GM21723 (cell line): ENCODE results near the gene WBP1.
A peak's percentile ranks its signal among the peaks of the same experiment; 100 is the strongest.
"Not testable (repeated sequence)": the region's sequence is repeated elsewhere in the genome, so short reads cannot be mapped to it uniquely, and the experiment has no call there.

Experiments
- ATAC-seq: cut with Tn5 transposase; IDR thresholded peaks from one replicate; pipeline ENCODE4 v1.9.1; 2021; ENCODE audit warnings: mild to moderate bottlenecking, moderate library complexity; ENCODE audit not compliant: unreplicated experiment

WBP1 gene

DNA sequence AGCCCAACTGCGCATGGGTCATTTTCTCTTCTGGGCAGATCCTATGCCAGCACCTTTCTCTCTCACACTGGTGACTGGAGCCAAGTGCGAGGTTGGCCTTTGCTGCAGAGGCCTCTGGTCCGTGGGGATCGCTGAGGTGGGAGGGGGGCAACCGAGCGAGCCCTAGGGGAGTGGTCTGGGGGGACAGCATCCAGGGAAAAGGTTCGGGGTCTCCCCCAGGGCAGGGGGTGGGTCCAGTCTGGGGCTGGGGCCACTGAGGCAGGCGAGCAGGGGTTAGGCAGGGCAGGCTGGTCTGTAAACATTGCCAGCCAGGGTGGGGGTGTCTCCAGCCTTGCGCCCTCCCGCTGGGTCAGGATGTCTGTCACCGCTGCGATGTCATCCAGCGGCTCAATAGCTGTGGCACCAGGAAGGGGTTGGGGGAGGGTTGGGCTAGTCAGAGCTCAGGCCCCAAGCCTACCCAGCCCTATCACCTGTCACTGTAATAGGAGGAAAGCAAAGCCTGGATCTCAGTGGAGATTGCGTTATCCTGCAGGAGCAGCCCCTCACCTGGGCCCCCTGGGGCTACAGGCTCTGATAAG, 32.0 kb upstream of the WBP1 start:
- no peak for ATAC-seq

GRCh38 chr2:74427551-74427950, 30.7 kb upstream of the WBP1 start:
- ATAC-seq, result no peak

DNA sequence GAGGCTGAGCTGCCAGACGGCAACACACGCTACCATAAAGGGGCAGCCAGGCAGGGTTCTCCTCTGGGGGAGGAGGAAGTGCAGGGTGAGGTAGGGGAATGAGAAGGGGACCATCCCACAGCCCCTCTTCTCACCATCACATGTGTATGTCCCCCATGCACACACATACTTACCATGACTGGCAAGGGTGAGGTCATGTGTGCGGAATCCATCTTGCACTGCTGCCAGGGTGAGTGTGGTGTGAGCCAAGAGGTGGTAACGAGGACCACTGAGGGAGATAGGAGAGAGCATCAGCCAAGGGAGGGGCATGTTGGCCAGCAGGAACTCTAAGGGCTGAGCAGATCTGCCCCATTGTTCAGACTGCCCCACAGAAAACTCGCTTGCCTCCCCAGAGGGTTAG, 29.6 kb upstream of the WBP1 start:
- no peak for ATAC-seq

DNA sequence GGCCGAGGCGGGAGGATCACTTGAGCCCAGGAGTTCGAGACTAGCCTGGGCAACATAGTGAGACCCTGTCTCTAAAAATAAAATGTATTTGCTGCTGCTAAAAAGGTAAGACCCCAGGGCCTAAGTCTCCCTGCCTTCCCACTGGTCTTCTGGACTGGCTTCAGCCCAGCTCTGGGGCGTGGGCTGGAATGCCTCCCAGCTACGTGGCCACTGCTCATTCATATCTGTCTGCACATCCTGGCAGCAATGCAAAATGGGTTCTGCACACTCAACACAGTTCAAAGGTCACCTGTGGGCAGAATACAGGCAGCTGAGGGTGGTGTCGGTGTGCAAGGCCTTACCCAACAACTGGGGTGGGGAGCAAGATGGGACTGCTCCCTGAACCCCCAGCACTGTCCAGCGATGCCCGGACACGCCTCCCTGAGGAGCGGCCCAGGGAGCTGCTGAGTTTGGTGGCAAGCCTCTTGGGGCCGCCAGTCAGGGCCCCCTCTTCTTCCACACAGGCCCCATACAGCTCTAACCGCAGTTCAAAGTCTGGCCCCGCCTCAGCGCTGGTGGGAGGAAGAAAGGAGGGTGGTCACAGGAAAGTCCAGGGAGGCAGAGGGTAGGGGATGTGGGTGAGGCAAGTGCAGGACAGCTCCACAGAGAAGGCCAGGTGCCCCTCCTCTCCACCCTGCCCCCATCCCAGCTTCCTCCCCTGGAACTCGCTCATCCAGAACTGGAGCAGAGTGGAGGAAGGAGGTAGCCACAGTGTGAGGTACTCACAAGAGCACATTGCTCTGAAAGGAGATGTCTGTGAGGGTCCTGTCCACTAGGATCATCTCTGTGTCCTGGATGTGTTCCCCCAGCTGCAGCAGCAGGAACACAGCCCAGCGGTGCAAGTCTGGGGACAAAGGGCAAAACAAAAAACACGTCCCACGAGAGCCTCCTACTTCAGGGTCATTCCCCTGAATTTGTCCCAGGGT, 28.5 kb upstream of the WBP1 start:
- no peak for ATAC-seq

DNA sequence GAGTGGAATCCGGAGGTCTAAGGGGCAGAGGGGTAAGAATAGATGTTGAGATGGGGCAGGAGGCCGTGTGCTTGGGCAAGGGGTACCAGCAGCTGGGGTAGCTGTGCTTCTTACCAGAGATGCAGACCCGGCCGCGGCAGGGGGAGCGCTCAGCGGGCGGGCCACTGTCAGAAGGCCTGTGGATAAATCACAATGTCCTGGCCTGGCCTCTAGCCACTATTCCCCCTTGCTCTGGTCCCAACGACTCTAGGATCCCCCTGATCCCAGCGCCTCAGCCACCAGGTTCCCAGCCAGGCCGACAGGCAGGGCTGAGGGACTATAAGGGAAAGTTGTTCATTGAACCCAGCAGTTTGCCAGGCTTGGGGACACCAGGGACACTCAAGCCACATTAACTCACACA, 27.7 kb upstream of the WBP1 start:
- no peak for ATAC-seq

DNA sequence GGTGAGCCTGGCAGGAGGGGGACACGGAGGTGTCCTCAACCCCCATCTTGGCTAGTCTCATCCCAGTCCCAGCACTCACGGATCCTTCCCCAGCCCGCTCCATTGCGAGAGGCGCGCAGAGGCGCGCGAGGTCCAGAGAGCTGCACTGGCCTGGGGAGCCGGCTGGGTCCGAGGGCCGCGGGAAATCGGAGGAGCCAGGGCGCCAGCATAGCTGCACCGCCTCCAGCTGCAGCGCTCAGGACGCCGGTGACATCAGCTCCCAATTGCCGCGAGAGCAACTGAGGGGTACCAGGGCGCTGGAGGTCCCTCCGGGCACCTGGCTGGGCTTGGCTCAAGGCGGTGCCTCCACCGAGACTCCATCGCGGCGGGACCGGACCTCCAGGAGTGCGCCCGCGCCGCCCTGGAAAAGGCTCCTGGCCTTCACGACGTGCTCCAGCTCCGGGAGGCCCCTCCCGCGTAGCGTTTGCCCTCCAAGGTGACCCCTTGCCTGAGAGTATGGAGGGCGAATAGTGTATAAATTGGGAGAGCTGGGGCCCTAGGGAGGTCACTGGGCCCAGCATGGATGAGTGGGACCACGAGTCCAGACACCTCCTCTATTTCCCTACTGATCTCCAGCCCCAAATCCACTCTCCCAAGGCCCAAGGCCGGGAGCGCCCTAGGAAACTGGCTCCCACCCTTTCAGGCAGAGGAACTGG, 22.0 kb upstream of the WBP1 start:
- no peak for ATAC-seq

GRCh38 chr2:74436848-74437695, 21.2 kb upstream of the WBP1 start:
- no peak for ATAC-seq

GRCh38 chr2:74438248-74438647, 20.0 kb upstream of the WBP1 start:
- ATAC-seq, result no peak

GRCh38 chr2:74439373-74439772, 18.9 kb upstream of the WBP1 start:
- no peak for ATAC-seq

- ATAC-seq, result no peak
These were observed 18.3 kb upstream of the WBP1 start for GRCh38 chr2:74439803-74440377.

DNA sequence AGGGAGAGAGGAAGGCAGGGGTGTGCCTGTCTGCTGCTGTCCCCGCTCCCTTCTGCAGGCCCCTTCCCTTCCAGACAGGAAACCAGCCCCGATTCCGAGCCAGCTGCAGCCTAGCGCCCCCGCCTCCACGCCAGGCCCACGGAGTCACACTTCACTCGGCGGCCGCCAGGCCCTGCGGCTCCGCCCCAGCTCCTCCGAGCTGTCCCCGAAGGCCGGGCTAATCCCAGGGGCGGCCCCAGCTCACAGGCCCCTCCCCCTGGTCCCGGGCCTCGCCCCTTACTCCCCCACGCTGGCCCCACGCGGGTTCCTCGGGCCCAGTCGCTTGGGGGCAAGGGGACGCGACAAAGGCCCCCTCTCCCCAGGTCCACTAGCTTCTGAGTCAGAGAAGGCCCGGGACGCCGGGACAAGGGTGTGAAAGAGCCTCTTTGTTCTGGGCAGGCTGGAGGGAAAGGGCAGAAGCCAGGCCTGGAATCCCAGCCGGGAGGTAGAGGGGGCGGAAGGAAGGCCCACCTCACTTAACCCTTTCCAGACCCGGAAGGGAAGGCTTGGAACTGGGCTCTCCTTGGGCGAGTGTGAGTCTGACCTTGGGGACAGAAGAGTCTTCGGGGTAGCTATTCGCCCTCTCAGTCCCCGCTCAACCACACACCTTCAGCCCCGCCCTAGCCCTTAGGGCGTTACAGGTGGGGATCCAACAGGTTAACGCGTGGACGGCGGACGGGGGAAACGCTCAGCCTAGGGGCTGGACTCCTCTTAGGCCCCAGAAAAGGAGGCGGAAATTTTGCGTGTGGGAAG, 17.7 kb upstream of the WBP1 start:
- peak; percentile 92 for ATAC-seq

GRCh38 chr2:74441170-74441689, 17.0 kb upstream of the WBP1 start:
- no peak for ATAC-seq

DNA sequence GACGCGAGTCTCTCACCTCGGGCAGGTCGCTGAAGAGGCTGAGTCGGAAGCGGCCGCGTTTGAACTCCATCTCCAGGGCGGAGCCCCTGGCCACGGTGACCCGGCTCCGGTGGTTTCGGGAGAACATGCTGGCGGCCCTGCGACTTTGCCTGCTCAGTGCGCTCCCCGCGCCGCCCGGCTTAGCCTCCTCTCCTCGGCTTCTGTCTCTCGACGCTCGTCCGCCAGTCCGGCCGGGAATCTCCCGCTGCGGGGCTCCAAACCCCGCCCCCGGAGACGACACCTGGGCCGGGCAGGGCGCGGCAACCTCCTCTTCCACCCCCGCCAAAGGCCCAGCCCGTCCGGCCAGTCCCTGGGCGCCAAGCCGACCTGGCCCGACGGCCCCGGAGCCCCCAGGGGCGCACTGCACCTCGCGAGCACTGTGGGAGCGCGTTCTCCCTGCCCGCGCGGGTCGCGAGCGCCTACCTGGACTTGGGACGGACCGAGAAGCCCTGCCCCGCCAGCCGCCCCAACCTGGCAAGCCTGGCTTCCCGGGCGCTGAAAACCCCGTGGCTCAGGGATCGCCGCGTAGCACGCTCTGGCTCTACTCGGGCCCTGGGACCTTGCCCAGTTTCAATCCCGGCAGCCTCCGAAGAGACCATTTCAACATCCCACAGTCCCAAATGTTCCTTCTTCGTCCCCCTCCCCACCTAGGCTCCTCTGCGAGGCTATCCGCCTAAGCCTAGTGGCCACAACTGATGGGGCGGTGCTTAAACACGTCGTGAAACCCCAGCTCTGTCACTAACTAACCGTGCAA, 16.4 kb upstream of the WBP1 start, which contains the start of gene RTKN:
Gene RTKN (minus strand): TSS at position 248 of the 793 bp plus-strand sequence. CDS start 121 bp downstream, at position 127.
- ATAC-seq, result peak; percentile 33

- ATAC-seq, result not testable (repeated sequence)
These were observed 15.5 kb upstream of the WBP1 start for GRCh38 chr2:74442483-74443297.

- no peak for ATAC-seq
These were observed 13.5 kb upstream of the WBP1 start for GRCh38 chr2:74444498-74445318.

- no peak for ATAC-seq
These were observed 10.8 kb upstream of the WBP1 start for GRCh38 chr2:74447230-74447999.
